Mucosa of stomach (tissue), 1 donor: ENCODE data around the gene FAM199X.

Source experiments
- H3K27me3 ChIP-seq: one replicate; pipeline ENCODE4 v1.7.0; 2013; ENCODE audit warnings: mild to moderate bottlenecking, low read length; ENCODE audit not compliant: control insufficient read depth, insufficient read depth
- H3K36me3 ChIP-seq: one replicate; pipeline ENCODE4 v1.7.0; 2013; ENCODE audit warnings: low read length; ENCODE audit not compliant: control insufficient read depth, insufficient read depth
- H3K4me1 ChIP-seq: one replicate; pipeline ENCODE4 v1.7.0; 2013; ENCODE audit warnings: mild to moderate bottlenecking, low read length; ENCODE audit not compliant: control insufficient read depth, insufficient read depth
- H3K4me3 ChIP-seq: one replicate; pipeline ENCODE4 v1.7.0; 2013; ENCODE audit warnings: low read length
- H3K9ac ChIP-seq: one replicate; pipeline ENCODE4 v1.7.0; 2013; ENCODE audit warnings: mild to moderate bottlenecking, low read length, moderate library complexity
- H3K9me3 ChIP-seq: one replicate; pipeline ENCODE4 v1.7.0; 2013; ENCODE audit warnings: mild to moderate bottlenecking, low read length, moderate library complexity; ENCODE audit not compliant: control insufficient read depth
- donor health status: Pancreatic carcinoma.

The FAM199X gene

DNA sequence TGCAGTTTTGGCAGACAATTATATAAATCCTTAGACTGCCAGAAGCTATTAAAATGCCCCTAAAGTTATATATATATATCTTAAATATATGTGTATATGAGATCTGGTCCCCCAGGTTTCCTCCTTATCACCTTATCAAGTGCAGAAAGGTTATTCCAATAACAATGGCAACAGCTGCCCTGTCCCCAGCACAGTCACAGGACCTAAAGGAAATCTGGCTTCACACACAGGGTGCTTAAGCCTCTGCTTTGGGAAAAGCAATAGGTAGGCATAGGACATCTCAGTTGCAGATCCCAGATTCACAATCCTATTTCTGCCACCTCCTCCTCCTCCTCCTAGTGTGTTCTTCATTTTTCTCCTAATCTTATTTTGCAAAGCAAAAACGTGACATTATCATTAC, 15.2 kb upstream of the FAM199X start:
- no peak overlapping the region for H3K9ac ChIP-seq
- no peak overlapping the region for H3K4me3 ChIP-seq
- H3K4me1 ChIP-seq = no peaks in the 10 kb centered on the region
- H3K36me3 ChIP-seq = no peaks in the 10 kb centered on the region
- no peaks in the 10 kb centered on the region for H3K27me3 ChIP-seq
- no peaks in the 10 kb centered on the region for H3K9me3 ChIP-seq

DNA sequence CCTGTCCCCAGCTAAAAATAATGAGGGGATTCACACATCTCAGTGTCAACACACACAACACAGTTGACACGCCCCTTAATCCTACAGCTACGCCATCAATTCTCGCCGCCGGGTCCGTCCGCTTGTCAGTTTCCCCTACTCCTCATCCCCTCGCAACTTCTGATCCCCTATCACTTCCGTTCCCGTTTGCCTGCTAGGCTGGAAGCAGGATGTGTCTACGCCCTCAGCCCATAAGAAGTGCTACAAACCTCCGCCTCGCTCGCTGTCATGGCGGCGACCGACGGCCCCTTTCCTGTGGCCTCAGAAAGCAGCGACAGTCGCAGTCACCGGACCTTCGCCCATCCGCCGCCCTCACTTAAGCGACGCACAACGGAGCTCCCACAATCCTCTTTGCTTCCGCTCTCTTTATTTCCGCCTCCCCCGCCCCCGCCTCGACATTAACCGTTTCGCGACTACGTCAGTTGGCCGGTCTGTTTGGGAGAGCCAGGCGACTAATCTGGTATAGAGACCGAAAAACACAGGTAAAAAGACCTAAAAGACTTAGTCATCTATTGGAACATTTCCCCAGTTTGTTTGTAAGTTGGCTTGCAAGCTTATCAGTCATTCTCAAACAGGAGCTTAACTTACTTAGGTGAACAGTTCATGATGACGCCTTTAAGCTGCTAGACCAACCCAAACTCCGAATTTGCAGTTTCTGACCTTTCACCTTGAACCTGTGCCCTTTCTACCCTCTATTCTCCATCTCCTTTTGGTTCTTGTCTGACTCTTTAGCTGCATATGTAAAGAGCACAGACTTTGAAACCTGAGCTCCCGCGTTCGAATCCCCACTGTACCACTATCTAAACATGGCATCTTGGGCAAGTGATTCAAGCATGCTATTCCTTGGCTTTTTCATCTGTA, 9.4 kb upstream of the FAM199X start, which contains the start of gene SLC25A53:
TSS of gene SLC25A53 (minus strand) at position 380 of the 900 bp plus-strand sequence. CDS start 51,752 bp downstream, outside the sequence.
- no peaks in the 10 kb centered on the region for H3K36me3 ChIP-seq
- no peaks in the 10 kb centered on the region for H3K27me3 ChIP-seq
- peak within 1 kb of the TSS; percentile 73 for H3K9ac ChIP-seq
- H3K9me3 ChIP-seq = no peaks in the 10 kb centered on the region
- H3K4me3 ChIP-seq = peak within 1 kb of the TSS; percentile 80
- H3K4me1 ChIP-seq = no peaks in the 10 kb centered on the region

DNA sequence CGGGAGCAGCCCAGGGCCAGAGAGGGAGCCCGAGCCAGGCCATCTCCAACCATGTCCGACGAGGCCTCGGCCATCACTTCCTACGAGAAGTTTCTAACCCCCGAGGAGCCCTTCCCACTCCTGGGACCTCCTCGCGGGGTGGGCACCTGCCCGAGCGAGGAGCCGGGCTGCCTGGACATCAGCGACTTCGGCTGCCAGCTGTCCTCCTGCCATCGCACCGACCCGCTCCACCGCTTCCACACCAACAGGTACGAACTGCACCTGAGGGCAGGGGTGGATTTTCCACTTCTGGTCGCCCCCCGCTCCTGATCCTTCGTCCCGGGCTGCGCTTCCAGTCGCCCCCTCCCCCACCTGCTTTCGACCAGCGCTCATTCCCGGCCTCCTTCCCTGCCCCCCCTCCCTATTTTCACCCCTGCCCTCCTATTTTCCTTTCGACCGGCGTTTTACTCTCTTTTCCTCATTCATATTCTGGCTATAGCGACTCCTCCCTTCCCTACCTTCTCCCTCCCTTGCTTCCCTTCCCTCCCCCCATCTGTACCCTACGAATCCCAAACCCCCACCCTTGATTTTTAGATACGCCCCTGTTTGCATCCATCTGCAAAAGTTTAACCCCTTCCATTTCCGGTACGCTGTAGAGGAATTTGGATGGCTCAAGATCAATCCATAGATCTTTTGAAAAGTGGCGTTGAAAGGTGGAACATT, 633 bp downstream of the FAM199X start:
- Histone ChIP-seq H3K27me3 (no peaks in the 10 kb centered on the region), H3K4me1 (peaks cover 7% of the 10 kb centered on the region), H3K9me3 (no peaks in the 10 kb centered on the region), H3K9ac (peak overlapping the region; percentile 76), H3K4me3 (peak overlapping the region; percentile 41), H3K36me3 (no peaks in the 10 kb centered on the region)

DNA sequence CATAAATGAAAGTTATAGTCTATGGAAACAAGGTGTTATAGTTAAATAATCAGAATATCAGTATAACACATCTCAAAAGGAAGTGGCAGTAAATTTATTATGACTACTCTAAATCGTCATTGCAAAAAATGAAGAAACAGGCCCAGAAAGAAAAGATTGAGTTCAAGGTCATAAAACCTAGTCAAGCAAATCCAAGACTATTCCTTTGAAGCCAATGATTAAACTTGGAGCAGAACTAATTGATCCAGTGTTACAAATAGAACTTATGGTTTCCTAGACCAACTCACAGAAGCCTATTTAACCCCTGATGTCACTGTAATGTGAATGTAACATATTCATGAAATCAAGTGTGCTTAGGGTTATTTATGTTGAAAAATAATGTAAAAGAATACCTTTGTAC, 1.9 kb downstream of the FAM199X start:
- Histone ChIP-seq H3K9me3 (no peaks in the 10 kb centered on the region), H3K36me3 (no peaks in the 10 kb centered on the region), H3K27me3 (no peaks in the 10 kb centered on the region), H3K4me1 (peaks cover 7% of the 10 kb centered on the region), H3K4me3 (no peak overlapping the region), H3K9ac (no peak overlapping the region)

DNA sequence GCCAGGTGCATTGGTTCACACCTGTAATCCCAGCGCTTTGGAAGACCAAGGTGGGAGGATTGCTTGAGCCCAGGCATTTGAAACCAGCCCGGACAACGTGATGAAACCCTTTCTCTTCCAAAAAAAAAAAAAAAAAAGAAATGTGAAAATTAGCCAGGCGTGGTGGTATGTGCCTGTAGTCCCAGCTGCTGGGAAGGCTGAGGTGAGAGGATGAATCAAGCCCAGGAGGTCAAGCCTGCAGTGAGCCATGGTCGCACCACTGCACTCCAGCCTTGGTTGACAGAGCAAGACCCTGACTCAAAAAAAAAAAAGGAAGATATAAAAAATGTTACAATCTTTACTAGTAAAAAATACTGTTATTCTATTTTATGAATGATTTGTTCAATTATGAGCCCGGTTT, 5.9 kb downstream of the FAM199X start:
- Histone ChIP-seq H3K4me1 (peaks cover 4% of the 10 kb centered on the region), H3K9ac (no peak overlapping the region), H3K27me3 (no peaks in the 10 kb centered on the region)

DNA sequence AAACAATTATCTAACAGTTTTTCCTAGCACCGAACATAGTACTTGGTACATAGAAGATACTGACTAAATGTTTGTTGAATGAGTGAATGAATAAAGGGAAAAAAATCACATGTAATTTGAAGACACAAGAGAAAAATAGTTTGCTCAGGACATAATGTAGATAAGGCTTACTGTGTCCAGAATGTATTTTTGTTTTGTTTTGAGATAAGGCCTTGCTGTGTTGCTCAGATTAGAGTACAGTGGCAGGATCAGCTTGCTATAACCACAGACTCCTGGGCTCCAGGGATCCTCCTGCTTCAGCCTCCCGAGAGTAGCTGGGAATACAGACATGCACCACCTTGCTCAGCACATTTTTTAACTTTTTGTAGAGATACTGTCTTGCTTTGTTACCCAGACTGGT, 6.5 kb downstream of the FAM199X start:
- Histone ChIP-seq H3K4me3 (no peak overlapping the region), H3K27me3 (no peaks in the 10 kb centered on the region), H3K9ac (no peak overlapping the region), H3K36me3 (no peaks in the 10 kb centered on the region), H3K9me3 (no peaks in the 10 kb centered on the region), H3K4me1 (no peaks in the 10 kb centered on the region)

More for the DNA sequence above, 5.9 kb downstream of the FAM199X start:
- Histone ChIP-seq H3K9me3 (no peaks in the 10 kb centered on the region), H3K36me3 (no peaks in the 10 kb centered on the region), H3K4me3 (no peak overlapping the region)

DNA sequence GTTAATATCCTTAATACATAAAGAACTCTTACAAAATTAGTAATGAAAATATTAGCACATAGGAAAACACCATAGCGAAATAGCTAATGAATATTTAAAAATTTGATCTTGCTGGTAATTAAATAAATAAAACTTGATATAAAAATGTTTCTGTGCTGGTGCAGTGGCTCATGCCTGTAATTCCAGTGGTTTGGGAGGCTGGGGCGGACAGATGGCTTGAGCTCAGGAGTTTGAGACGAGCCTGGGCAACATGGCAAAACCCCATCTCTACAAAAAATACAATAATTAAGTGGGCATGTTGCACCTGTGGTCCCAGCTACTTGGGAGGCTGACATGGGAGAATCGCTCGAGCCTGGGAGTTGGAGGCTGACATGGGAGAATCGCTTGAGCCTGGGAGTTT, 7.6 kb downstream of the FAM199X start:
- no peaks in the 10 kb centered on the region for H3K36me3 ChIP-seq
- no peaks in the 10 kb centered on the region for H3K27me3 ChIP-seq
- H3K4me3 ChIP-seq = no peak overlapping the region
- no peaks in the 10 kb centered on the region for H3K4me1 ChIP-seq
- H3K9ac ChIP-seq = no peak overlapping the region
- H3K9me3 ChIP-seq = no peaks in the 10 kb centered on the region

DNA sequence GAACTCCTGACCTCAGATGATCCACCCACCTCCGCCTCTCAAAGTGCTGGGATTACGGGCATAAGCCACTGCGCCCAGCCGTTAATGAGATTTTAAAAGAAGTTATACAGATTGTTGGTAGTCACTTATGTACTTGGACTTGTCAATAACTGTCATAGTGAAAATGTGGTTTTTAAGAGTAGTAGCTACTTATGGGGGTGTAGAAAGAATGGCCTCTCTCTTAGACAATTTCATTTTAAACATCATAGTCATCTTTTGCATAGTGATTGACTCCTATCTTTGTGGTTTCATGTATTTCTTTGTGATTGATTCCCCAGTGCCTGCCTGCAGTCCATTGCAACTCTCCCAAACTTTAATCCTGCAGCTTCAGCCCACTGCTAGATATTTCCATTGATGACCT, 17.4 kb downstream of the FAM199X start:
- no peak overlapping the region for H3K4me3 ChIP-seq
- no peaks in the 10 kb centered on the region for H3K27me3 ChIP-seq
- no peaks in the 10 kb centered on the region for H3K36me3 ChIP-seq
- H3K9me3 ChIP-seq = no peaks in the 10 kb centered on the region
- H3K4me1 ChIP-seq = no peaks in the 10 kb centered on the region
- H3K9ac ChIP-seq = no peak overlapping the region

DNA sequence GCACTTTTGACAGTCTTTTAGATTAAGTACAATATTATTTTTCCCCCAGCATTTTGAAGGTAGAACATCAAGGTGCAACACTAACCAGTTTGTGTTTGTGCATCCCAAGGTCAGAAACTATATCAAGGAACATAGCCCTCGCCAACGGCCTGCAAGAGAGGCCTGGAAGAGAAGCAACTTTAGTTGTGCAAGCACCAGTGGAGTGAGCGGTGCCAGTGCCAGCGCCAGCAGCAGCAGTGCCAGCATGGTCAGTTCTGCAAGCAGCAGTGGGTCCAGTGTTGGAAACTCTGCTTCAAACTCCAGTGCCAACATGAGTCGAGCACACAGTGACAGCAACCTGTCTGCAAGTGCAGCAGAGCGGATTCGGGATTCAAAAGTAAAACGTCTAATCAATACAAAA, 21.7 kb downstream of the FAM199X start:
- Histone ChIP-seq H3K9ac (no peak overlapping the region), H3K36me3 (no peaks in the 10 kb centered on the region), H3K27me3 (no peaks in the 10 kb centered on the region), H3K4me1 (no peaks in the 10 kb centered on the region), H3K9me3 (no peaks in the 10 kb centered on the region), H3K4me3 (no peak overlapping the region)

DNA sequence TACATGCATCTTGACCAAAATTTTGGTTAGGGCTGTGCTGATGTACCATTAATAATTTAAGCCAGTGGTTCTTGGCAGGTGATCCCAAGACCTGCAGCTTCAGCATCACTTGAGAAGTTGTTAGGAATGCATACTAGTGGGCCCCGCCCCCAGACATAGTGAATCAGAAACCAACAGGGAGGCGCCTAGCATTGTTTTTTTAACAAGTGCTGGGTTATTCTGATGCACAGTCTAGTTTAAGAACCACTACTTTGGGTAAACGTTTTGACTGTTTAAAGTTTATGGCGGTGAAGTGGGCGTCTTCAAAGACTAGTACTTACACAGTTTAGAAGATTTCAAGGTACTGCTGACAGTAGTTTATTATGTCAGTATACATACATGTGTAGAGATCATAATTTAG, 23.6 kb downstream of the FAM199X start:
- Histone ChIP-seq H3K4me1 (no peaks in the 10 kb centered on the region), H3K4me3 (no peak overlapping the region), H3K36me3 (no peaks in the 10 kb centered on the region), H3K9me3 (no peaks in the 10 kb centered on the region), H3K9ac (no peak overlapping the region), H3K27me3 (no peaks in the 10 kb centered on the region)

DNA sequence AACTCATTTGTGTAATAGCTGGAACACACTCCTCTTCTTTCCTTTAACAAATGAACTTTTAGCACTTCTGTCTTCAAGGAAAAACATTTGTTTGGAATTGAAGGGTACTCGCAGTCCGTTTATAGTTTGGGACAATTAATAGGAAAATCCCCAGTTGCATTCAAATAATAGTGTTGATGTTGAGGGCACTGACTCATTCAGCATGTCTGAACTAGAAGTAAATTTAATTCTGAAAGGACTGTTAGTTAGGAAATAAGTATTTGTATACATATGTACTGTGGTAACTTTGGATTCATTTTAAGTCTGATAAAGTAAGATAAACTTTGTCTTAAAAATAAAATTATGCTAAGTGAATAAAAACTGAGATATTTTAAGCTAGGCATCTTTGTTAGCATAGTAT, 27.2 kb downstream of the FAM199X start:
- H3K9ac ChIP-seq = no peak overlapping the region
- H3K4me1 ChIP-seq = no peaks in the 10 kb centered on the region
- no peaks in the 10 kb centered on the region for H3K9me3 ChIP-seq

DNA sequence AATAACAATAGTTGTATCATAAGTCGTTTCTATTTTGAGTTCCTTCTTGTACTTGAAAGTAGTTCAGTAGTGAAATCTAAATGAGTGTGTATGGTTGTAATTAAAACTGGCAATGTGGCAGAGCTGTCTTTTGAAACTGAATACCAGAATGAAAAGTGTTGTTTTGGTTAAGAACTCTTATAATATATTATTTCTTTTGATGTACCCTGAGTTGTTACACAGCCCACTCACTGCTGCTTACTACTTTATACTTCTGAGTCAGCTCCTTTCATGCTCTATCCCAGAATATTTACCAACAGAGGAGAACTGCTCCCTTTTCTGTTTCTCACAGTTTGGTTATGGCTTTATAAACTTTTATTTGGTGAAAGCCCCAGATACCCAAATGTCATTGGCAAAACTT, 28.8 kb downstream of the FAM199X start:
- Histone ChIP-seq H3K27me3 (no peaks in the 10 kb centered on the region), H3K9me3 (no peaks in the 10 kb centered on the region), H3K4me1 (no peaks in the 10 kb centered on the region), H3K9ac (no peak overlapping the region), H3K36me3 (no peaks in the 10 kb centered on the region), H3K4me3 (no peak overlapping the region)

More for the DNA sequence above, 27.2 kb downstream of the FAM199X start:
- no peaks in the 10 kb centered on the region for H3K36me3 ChIP-seq
- H3K4me3 ChIP-seq = no peak overlapping the region
- H3K27me3 ChIP-seq = no peaks in the 10 kb centered on the region
